Endothelial cell of umbilical vein (primary cell): ENCODE data around the gene TET1.

Experiments
- CTCF ChIP-seq, 2 donors: IDR thresholded peaks; 1 replicate in 1 of 2; 2 replicates in 1 of 2; pipeline ENCODE4 v1.5.1; 2011; ENCODE audit warnings: low read length in 2 of 2, mild to moderate bottlenecking in 2 of 2, moderate library complexity in 2 of 2, control low read depth in 1 of 2, inconsistent platforms in 1 of 2, low read depth in 1 of 2; ENCODE audit not compliant: insufficient read depth in 1 of 2; ENCODE audit errors: extremely low read depth in 1 of 2
- EZH2 ChIP-seq: IDR thresholded peaks from 2 replicates; pipeline ENCODE4 v1.6.1; 2012; ENCODE audit warnings: borderline replicate concordance, low read depth, mild to moderate bottlenecking, moderate library complexity, low read length, inconsistent platforms; ENCODE audit not compliant: severe bottlenecking
- GATA2 ChIP-seq: IDR thresholded peaks from 2 replicates; pipeline ENCODE4 v1.7.0; 2011; ENCODE audit warnings: low read depth, mild to moderate bottlenecking, moderate library complexity, mixed read lengths, low read length; ENCODE audit not compliant: insufficient read length, insufficient read depth
- MAX ChIP-seq: IDR thresholded peaks from 2 replicates; pipeline ENCODE4 v1.6.1; 2011; ENCODE audit not compliant: insufficient read depth, insufficient read length
- MYC ChIP-seq: IDR thresholded peaks from one replicate; pipeline ENCODE4 v1.6.1; 2011; ENCODE audit warnings: mild to moderate bottlenecking, low read depth, low read length
- POLR2A ChIP-seq: IDR thresholded peaks from 2 replicates; pipeline ENCODE4 v1.6.1; 2012; ENCODE audit warnings: low read depth, mild to moderate bottlenecking, control low read depth, low read length
- POLR2AphosphoS5 ChIP-seq: IDR thresholded peaks from 2 replicates; pipeline ENCODE4 v1.6.1; 2012; ENCODE audit warnings: low read depth, mild to moderate bottlenecking, control low read depth, low read length, moderate library complexity; ENCODE audit not compliant: insufficient read depth

DNA sequence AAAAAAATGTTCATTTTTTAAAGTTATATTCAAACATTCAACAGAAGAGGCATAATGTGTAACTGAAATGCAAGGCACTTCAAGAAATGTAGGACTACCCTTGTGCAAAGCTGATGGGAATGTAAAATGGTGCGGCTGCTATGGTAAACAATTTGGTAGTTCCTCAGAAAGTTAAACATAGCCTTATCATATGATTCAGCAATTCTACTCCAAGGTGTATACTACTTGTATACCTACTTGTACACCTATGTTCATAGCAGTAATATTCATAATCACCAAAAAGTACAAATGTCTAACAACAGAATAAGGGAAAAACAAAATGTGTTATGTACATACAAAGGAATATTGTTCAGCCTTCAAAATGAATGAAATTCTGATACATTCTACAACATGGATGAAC, 37.3 kb downstream of the TET1 start:
- TF ChIP-seq CTCF (IDR thresholded peaks at IDR 0.05; ENCODE audit: extremely low read depth in 1 of 2, insufficient read depth in 1 of 2, low read depth in 1 of 2, low read length in 2 of 2) (no peak), POLR2AphosphoS5 (no peak), GATA2 (no peak), EZH2 (no peak), MAX (no peak), POLR2A (no peak), MYC (no peak)
